ENCODE data around the gene DSEL.

DNA sequence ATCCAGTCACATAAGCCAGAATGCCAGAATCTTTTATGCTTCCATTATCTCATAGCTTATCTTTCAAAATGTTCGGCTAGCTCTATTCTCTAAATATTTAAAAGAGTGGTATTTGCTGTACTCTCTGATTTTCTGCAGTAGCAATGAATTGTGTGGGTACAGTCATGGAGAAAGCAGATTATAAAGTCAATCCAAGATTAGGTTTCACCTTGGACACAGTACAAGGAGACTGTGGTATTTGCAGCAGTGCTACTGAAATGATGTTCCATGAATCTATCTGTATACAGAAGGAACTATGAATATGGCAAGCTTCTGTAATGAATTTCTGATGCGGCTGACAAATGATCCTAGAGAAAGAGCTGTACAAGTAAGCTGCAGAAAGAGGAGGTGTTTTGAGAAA lies 15.4 kb upstream of the DSEL start:
- TF ChIP-seq CTCF (IDR thresholded peaks at IDR 0.05) (no peak), POLR2A (IDR thresholded peaks at IDR 0.05) (no peak)
